Measurements from ENCODE around the gene KNL1. TPM values are rescaled to one million over a fixed set of nuclear protein-coding genes. Genes with fewer than 3 reads are reported as not detected.

KNL1 gene
- total RNA-seq, 1 donor from 2014 or later = 1.5 TPM

GRCh38 chr15:40593165-40593564 is 884 bp upstream of the KNL1 start:
- intact Hi-C loops (cut with DNase I) = no loop called here
- DNase-seq (no peak), ATAC-seq (no peak)
- no peaks in the 10 kb centered on the region for H3K27me3 ChIP-seq (ENCODE audit: low read depth)
- peaks cover 8% of the 10 kb centered on the region for H3K4me1 ChIP-seq
- no peak overlapping the region for H3K4me3 ChIP-seq
- no peaks in the 10 kb centered on the region for H3K9me3 ChIP-seq
- TF ChIP-seq CTCF (IDR thresholded peaks at IDR 0.05) = no peak
- no peaks in the 10 kb centered on the region for H3K36me3 ChIP-seq
- H3K27ac ChIP-seq = peak overlapping the region; percentile 91

- Histone ChIP-seq H3K27me3 (ENCODE audit: low read depth) (no peaks in the 10 kb centered on the region), H3K4me3 (peak overlapping the region; percentile 68), H3K36me3 (no peaks in the 10 kb centered on the region), H3K4me1 (peaks cover 8% of the 10 kb centered on the region), H3K9me3 (no peaks in the 10 kb centered on the region), H3K27ac (peak overlapping the region; percentile 91)
- TF ChIP-seq CTCF (IDR thresholded peaks at IDR 0.05) = no peak
- peak; percentile 52 to 64 for ATAC-seq
- intact Hi-C loops (cut with DNase I) = no loop called here
- DNase-seq = peak; percentile 73
Observed at GRCh38 chr15:40594429-40594836, 384 bp downstream of the KNL1 start.

GRCh38 chr15:40595219-40595618 is 1.2 kb downstream of the KNL1 start:
- Histone ChIP-seq H3K4me3 (peak overlapping the region; percentile 68), H3K27me3 (ENCODE audit: low read depth) (no peaks in the 10 kb centered on the region), H3K4me1 (peaks cover 8% of the 10 kb centered on the region), H3K9me3 (no peaks in the 10 kb centered on the region), H3K27ac (no peak overlapping the region), H3K36me3 (no peaks in the 10 kb centered on the region)
- intact Hi-C loops (cut with DNase I) = no loop called here
- TF ChIP-seq CTCF (IDR thresholded peaks at IDR 0.05) = no peak
- no peak for ATAC-seq
- no peak for DNase-seq

GRCh38 chr15:40595773-40596172 is 1.7 kb downstream of the KNL1 start:
- TF ChIP-seq CTCF (IDR thresholded peaks at IDR 0.05) = no peak
- Histone ChIP-seq H3K4me1 (peaks cover 8% of the 10 kb centered on the region), H3K27ac (no peak overlapping the region), H3K4me3 (no peak overlapping the region), H3K36me3 (no peaks in the 10 kb centered on the region), H3K9me3 (no peaks in the 10 kb centered on the region), H3K27me3 (ENCODE audit: low read depth) (no peaks in the 10 kb centered on the region)
- intact Hi-C loops (cut with DNase I) = no loop called here
- ATAC-seq (no peak), DNase-seq (no peak)

- intact Hi-C loops (cut with DNase I) = no loop called here
- no peak overlapping the region for H3K27ac ChIP-seq
- no peak for TF ChIP-seq CTCF (IDR thresholded peaks at IDR 0.05)
- DNase-seq (no peak), ATAC-seq (no peak)
- H3K9me3 ChIP-seq = no peaks in the 10 kb centered on the region
- H3K4me1 ChIP-seq = peaks cover 8% of the 10 kb centered on the region
- no peak overlapping the region for H3K4me3 ChIP-seq
- no peaks in the 10 kb centered on the region for H3K36me3 ChIP-seq
- H3K27me3 ChIP-seq (ENCODE audit: low read depth) = no peaks in the 10 kb centered on the region
Observed at GRCh38 chr15:40597024-40597423, 3.0 kb downstream of the KNL1 start.

- intact Hi-C loops (cut with DNase I) = no loop called here
- Histone ChIP-seq H3K4me3 (no peak overlapping the region), H3K36me3 (no peaks in the 10 kb centered on the region), H3K4me1 (peaks cover 8% of the 10 kb centered on the region), H3K27ac (no peak overlapping the region), H3K27me3 (ENCODE audit: low read depth) (no peaks in the 10 kb centered on the region), H3K9me3 (no peaks in the 10 kb centered on the region)
- DNase-seq = no peak
- TF ChIP-seq CTCF (IDR thresholded peaks at IDR 0.05) = no peak
- no peak for ATAC-seq
Observed at GRCh38 chr15:40598126-40598525, 4.1 kb downstream of the KNL1 start.

Measured in lower lobe of right lung (tissue), 2 donors.